ENCODE data around the gene GRHPR.

The GRHPR gene

DNA sequence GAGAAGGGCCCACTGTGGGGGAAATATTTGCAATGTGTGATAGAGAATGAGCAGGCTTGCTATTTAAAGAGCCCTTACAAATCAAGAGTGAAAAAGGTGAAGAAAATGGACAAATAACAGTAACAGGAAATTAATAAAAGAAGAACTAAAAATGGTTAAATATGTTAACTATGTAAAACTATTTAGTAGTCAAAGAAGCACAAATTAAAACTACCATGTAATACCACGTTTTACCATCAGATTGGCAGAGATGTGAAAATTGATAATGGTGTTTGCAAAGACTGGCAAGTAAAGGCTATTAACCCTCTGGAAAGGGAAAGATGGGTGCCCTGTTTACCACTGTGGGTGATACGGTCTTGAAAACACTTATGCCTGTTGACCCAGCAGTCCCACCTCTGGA lies 23.2 kb upstream of the GRHPR start:
- no peak for DNase-seq

DNA sequence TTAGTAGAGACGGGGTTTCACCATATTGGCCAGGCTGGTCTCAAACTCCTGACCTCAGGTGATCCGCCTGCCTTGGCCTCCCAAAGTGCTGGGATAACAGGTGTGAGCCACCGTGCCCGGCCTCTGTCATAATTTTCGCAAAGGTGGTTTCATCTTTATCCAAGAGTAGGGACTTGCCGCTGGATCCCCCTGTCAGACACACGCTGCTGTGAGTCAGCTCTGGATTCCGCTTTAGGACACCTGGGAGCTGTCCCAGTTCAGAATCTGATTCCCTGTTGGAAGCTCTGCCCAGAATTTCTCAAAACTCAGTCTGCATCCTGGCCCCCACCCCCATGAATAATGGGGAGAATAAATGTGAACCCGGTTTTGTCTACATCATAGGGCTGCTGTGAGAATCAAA lies 17.9 kb upstream of the GRHPR start:
- DNase-seq = no peak

GRCh38 chr9:37405350-37405749 lies 17.1 kb upstream of the GRHPR start:
- no peak for DNase-seq

DNA sequence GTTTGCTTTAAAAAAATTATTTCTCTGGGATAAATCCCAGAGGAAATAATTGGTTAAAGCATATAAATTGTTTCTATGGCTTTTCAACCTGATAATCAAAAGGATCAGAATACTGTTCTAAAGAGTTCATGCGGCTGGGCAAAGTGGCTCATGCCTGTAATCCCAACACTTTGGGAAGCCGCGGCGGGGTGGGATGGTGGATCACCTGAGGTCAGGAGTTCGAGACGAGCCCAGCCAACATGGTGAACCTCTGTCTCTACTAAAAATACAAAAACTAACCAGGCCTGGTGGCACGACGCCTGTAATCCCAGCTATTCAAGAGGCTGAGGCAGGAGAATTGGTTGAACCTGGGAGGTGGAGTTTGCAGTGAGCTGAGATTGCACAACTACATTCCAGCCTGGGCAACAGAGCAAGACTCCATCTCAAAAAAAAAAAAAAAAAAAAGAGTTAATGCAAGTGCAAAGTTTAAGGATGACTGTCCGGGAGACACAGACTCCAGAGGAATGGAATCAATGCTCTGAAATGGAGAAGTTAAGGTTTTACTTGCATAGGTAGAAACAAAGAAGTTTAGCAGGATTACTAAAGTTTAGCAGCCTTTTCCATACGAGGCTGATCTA lies 16.6 kb upstream of the GRHPR start:
- DNase-seq = no peak

DNA sequence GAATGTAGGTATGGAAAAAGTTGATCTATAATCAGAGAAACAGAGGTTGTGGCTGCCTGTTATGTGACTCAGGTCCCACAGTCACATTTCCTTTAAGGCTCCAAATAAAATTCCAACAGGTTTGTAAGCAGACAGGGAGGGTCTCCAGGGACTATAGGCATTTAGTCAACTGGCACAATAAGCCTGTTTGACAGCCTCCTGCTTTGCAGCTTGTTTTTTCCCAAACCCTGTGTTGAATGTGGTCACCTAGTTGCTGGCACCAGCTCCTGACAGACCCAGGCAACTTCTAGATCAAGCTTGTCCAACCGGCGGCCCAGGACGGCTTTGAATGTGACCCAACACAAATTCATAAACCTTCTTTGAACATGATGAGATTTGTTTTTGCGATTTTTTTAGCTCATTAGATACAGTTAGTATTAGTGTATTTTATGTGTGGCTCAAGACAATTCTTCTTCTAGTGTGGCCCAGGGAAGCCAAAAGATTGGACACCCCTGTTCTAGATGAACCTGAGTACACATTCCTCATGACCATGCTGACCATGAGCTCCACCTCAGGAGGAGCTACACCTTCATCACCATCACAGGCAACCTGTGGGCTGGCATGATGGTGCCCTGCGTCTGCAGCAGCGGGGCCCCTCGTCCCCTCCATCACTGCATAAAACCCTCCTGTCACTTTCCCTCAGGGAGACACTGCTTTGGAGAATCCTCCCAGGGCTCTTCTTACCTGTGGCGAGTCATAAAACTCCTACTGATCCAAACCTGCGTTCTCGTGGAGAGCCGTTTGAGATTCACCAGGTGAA lies 15.7 kb upstream of the GRHPR start:
- no peak for DNase-seq

DNA sequence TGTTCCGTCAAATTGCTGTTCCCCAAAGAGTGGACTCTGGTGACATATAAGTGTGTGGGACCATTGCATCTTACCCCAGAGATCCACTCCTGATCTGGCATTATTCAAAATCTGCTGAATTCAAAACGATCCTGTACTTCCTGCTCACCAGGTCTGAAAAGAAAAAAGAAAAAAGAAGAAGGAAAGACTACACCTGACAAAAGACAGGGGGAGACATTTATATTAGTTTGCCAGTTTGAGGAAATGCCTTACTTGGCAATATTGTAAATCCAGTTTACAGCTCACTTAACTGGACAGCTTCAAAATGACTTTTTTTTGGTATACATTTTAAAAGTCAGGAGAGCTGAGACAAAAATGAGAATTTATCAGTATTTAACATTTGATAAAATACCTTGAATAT lies 15.0 kb upstream of the GRHPR start:
- DNase-seq = no peak

- peak; percentile 61 for DNase-seq
These were observed 13.4 kb upstream of the GRHPR start for GRCh38 chr9:37408933-37409710.

- DNase-seq = no peak
These were observed 12.1 kb upstream of the GRHPR start for GRCh38 chr9:37410354-37410861.

GRCh38 chr9:37410969-37411785 lies 11.3 kb upstream of the GRHPR start:
- DNase-seq = no peak

- no peak for DNase-seq
These were observed 9.9 kb upstream of the GRHPR start for GRCh38 chr9:37412431-37413151.

- DNase-seq = no peak
These were observed 9.2 kb upstream of the GRHPR start for GRCh38 chr9:37413311-37413710.

DNA sequence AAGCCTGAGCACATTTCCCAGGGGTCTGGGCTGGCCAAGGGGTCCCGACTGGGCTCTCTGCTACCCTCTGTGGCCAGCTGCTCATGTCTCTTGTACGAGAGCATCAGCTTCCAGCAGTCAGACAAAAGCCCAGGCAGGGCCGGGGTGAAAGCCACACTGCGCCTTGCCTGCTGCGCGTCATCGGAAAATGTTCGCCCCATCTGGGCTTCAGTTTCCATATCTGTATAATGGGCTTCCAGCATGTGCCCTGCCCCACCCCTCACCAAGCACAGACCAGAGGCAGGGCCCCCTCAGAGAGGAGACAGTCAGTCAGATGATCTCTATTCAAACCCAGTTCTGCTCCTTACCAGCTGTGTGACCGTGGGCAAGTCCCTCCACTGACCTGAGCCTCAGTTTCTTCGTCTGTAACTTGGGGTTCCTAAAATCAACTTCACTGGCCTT lies 8.0 kb upstream of the GRHPR start:
- DNase-seq = no peak

GRCh38 chr9:37415011-37415719 lies 7.3 kb upstream of the GRHPR start:
- DNase-seq = peak; percentile 55

GRCh38 chr9:37417252-37417803 lies 5.2 kb upstream of the GRHPR start:
- DNase-seq = no peak

GRCh38 chr9:37417857-37418618 lies 4.5 kb upstream of the GRHPR start:
- no peak for DNase-seq

DNA sequence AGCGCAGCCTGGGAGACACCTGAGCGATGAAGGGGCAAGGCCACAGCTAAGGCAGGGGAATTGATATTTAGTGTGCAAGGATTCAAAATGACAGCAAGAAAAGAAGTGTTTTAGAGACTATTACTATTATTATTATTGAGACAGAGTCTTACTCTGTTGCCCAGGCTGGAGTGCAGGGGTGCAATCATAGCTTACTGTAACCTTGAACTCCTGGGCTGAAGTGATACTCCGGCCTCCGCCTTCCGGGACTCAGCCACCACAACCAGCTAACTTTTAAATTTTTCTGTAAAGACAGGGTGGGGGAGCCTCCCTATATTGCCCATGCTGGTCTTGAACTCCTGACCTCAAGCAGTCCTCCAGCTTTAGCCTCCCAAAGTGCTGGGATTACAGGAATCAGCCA lies 3.3 kb upstream of the GRHPR start:
- DNase-seq = no peak

GRCh38 chr9:37420271-37421215 lies 2.0 kb upstream of the GRHPR start:
- DNase-seq = no peak

- no peak for DNase-seq
These were observed 595 bp upstream of the GRHPR start for GRCh38 chr9:37421914-37422288.

DNA sequence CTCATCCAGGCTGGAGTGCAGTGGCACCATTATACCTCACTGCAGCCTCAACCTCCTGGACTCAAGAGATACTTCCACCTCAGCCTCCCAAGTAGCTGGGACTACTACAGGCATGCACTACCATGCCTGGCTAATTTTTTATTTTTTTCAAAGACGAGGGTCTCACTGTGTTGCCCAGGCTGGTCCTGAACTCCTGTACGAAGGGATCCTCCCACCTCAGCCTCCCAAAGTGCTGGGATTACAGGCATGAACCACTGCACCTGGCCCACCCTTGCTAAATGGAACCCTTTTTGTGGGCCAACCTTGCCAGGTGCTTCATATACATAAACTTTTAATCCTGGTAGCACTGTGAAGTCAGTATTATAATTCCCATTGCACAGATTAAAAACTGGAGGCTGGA lies 1.0 kb downstream of the GRHPR start:
- no peak for DNase-seq
